ENCODE data around the gene R3HDML. TPM values are rescaled to one million over a fixed set of nuclear protein-coding genes. Genes with fewer than 3 reads are reported as not detected.

Gene R3HDML
- total RNA-seq, 4 donors from 2014 or later, result not detected

- H3K4me1 ChIP-seq, result peaks cover 0 to 17% (median 1%) of the 10 kb centered on the region in 4 donors
- peak within 1 kb of the TSS in 3 of 4 donors; percentile 37 to 65 (median 53) for H3K4me3 ChIP-seq
- peak in 2 of 3 donors; percentile 84 to 89 for DNase-seq
- H3K27ac ChIP-seq, result peak within 1 kb of the TSS in 3 of 4 donors; percentile 84 to 92 (median 85)
- H3K27me3 ChIP-seq, result no peaks in the 10 kb centered on the region
- TF ChIP-seq POLR2A (IDR thresholded peaks at IDR 0.05) (peak; percentile 87 to 91), CTCF (IDR thresholded peaks at IDR 0.05) (no peak)
- no peaks in the 10 kb centered on the region for H3K9me3 ChIP-seq
- no peaks in the 10 kb centered on the region for H3K36me3 ChIP-seq
Measured at GRCh38 chr20:44355498-44356352, 18.9 kb downstream of the R3HDML start, which contains the start of gene HNF4A. HNF4A (plus strand) TSS chr20:44355699; CDS start chr20:44355805, 106 bp downstream.

- Histone ChIP-seq H3K27ac (peak overlapping the region in 3 of 4 donors; percentile 84 to 92 (median 85)), H3K36me3 (no peaks in the 10 kb centered on the region), H3K27me3 (no peaks in the 10 kb centered on the region), H3K4me1 (peaks cover 0 to 17% (median 1%) of the 10 kb centered on the region in 4 donors), H3K9me3 (no peaks in the 10 kb centered on the region), H3K4me3 (peak overlapping the region in 3 of 4 donors; percentile 37 to 65 (median 53))
- TF ChIP-seq POLR2A (IDR thresholded peaks at IDR 0.05) (no peak), CTCF (IDR thresholded peaks at IDR 0.05) (no peak)
- DNase-seq, result no peak
Measured at GRCh38 chr20:44356353-44356723, 19.5 kb downstream of the R3HDML start.

GRCh38 chr20:44357020-44357419 lies 20.2 kb downstream of the R3HDML start:
- peaks cover 0 to 17% (median 1%) of the 10 kb centered on the region in 4 donors for H3K4me1 ChIP-seq
- H3K27me3 ChIP-seq, result no peaks in the 10 kb centered on the region
- H3K36me3 ChIP-seq, result no peaks in the 10 kb centered on the region
- H3K4me3 ChIP-seq, result peak overlapping the region in 2 of 4 donors; percentile 53 to 65
- no peaks in the 10 kb centered on the region for H3K9me3 ChIP-seq
- peak in 1 of 3 donors; percentile 12 for DNase-seq
- no peak for TF ChIP-seq POLR2A (IDR thresholded peaks at IDR 0.05)
- TF ChIP-seq CTCF (IDR thresholded peaks at IDR 0.05), result no peak
- H3K27ac ChIP-seq, result peak overlapping the region in 2 of 4 donors; percentile 85 to 92

GRCh38 chr20:44357555-44358125 lies 20.8 kb downstream of the R3HDML start:
- Histone ChIP-seq H3K9me3 (no peaks in the 10 kb centered on the region), H3K4me1 (peaks cover 0 to 17% (median 0%) of the 10 kb centered on the region in 4 donors), H3K36me3 (no peaks in the 10 kb centered on the region), H3K27ac (peak overlapping the region in 1 of 4 donors; percentile 92), H3K27me3 (no peaks in the 10 kb centered on the region), H3K4me3 (peak overlapping the region in 2 of 4 donors; percentile 53 to 65)
- peak in 1 of 3 donors; percentile 5 for DNase-seq
- TF ChIP-seq POLR2A (IDR thresholded peaks at IDR 0.05) (no peak), CTCF (IDR thresholded peaks at IDR 0.05) (no peak)

DNA sequence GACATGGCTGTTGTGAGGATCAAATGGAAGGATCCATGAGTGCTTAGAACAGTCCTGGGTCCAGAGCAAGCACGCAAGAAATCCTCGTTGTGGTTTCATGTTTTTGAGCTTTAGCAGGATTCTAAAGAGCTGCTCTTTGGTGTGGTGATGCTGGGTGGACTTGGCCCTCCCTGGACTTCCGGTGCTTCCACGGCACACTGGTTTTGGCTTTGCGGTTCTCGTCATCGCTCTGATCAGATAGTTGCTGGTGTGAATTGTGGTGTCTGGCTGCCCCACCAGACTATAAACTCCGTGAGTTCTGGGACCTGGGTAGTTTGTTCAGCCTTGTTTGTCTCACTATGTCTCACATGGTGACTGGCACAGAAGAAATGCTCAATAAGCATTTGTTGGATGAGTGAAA lies 21.9 kb downstream of the R3HDML start:
- no peak for TF ChIP-seq POLR2A (IDR thresholded peaks at IDR 0.05)
- TF ChIP-seq CTCF (IDR thresholded peaks at IDR 0.05), result no peak
- no peaks in the 10 kb centered on the region for H3K36me3 ChIP-seq
- DNase-seq, result peak in 1 of 3 donors; percentile 58
- no peak overlapping the region for H3K27ac ChIP-seq
- H3K4me3 ChIP-seq, result no peak overlapping the region
- peaks cover 0 to 17% (median 0%) of the 10 kb centered on the region in 4 donors for H3K4me1 ChIP-seq
- no peaks in the 10 kb centered on the region for H3K9me3 ChIP-seq
- no peaks in the 10 kb centered on the region for H3K27me3 ChIP-seq

Measured in Peyer's patch (tissue), 4 donors.